HepG2 (cell line): ENCODE measurements around the gene TSPAN8. TPM values are rescaled to one million over a fixed set of nuclear protein-coding genes. Genes with fewer than 3 reads are reported as not detected.

Experiments
- BRCA1 ChIP-seq: sonication (generic); formaldehyde crosslinking; IDR thresholded peaks from 2 replicates; pipeline ENCODE4 v1.4.0; 2020; ENCODE audit warnings: missing genetic modification reagents
- EED ChIP-seq: sonication (generic); formaldehyde crosslinking; IDR thresholded peaks from 2 replicates; pipeline ENCODE4 v1.5.0; 2020; ENCODE audit warnings: mild to moderate bottlenecking, missing genetic modification reagents
- HINFP ChIP-seq: sonication (generic); formaldehyde crosslinking; IDR thresholded peaks from 2 replicates; pipeline ENCODE4 v1.4.0; 2020; ENCODE audit warnings: low read depth, mild to moderate bottlenecking, missing genetic modification reagents
- KDM5B ChIP-seq: sonication (generic); formaldehyde crosslinking; IDR thresholded peaks from 2 replicates; pipeline ENCODE4 v1.4.0; 2020; ENCODE audit warnings: missing genetic modification reagents, mild to moderate bottlenecking, borderline replicate concordance
- NFE2L2 ChIP-seq: fragments of 150-350 bp; IDR thresholded peaks from 2 replicates; pipeline ENCODE4 v1.6.1; 2014; ENCODE audit warnings: low read length
- ZC3H4 ChIP-seq: sonication (generic); formaldehyde crosslinking; IDR thresholded peaks from 2 replicates; pipeline ENCODE4 v1.4.0; 2020; ENCODE audit warnings: missing genetic modification reagents, borderline replicate concordance
- ZNF124 ChIP-seq: sonication (generic); formaldehyde crosslinking; IDR thresholded peaks from 2 replicates; pipeline ENCODE4 v1.4.0; 2020; ENCODE audit warnings: missing genetic modification reagents
- ZNF24 ChIP-seq: fragments of 450-650 bp; IDR thresholded peaks from 2 replicates; pipeline ENCODE4 v1.6.1; 2017; ENCODE audit warnings: antibody characterized with exemption, mild to moderate bottlenecking
- ZNF274 ChIP-seq: sonication (generic); formaldehyde crosslinking; IDR thresholded peaks from 2 replicates; pipeline ENCODE4 v1.5.1; 2020; ENCODE audit warnings: mild to moderate bottlenecking, missing genetic modification reagents
- ZNF781 ChIP-seq: sonication (generic); formaldehyde crosslinking; IDR thresholded peaks from 2 replicates; pipeline ENCODE4 v1.5.1; 2020; ENCODE audit warnings: borderline replicate concordance, mild to moderate bottlenecking, missing genetic modification reagents; ENCODE audit errors: not compliant biosample characterization
- ZNF800 ChIP-seq: sonication (generic); formaldehyde crosslinking; IDR thresholded peaks from 2 replicates; pipeline ENCODE4 v1.4.0; 2020; ENCODE audit warnings: missing genetic modification reagents
- ZNF879 ChIP-seq: sonication (generic); formaldehyde crosslinking; IDR thresholded peaks from 2 replicates; pipeline ENCODE4 v1.8.1; 2023; ENCODE audit warnings: missing genetic modification reagents
- polyA plus RNA-seq, 8 experiments: library from polyadenylated mRNA; depleted of rRNA in 3 of 8; stranded (reverse) in 7 of 8; unstranded in 1 of 8; fragments of >200 nt; fragmentation: Illumina TruSeq in 4 of 8; extraction: Trizol in 4 of 8; gene quantifications; 2 replicates each; pipeline versions ENCODE4 v1.2.1 to v1.2.3, GENCODE V29; 2011 to 2016; ENCODE audit warnings: low read depth in 4 of 8, missing spikeins in 1 of 8, mixed read lengths in 1 of 8; ENCODE audit not compliant: insufficient read depth in 1 of 8
- total RNA-seq, 5 experiments: library from RNA; depleted of rRNA; stranded (reverse); fragments of >200 nt; fragmentation: Illumina TruSeq; extraction: Trizol; gene quantifications; 2 replicates each; pipeline ENCODE4 v1.2.3, GENCODE V29; 2016; ENCODE audit warnings: low read depth in 1 of 5
- TF ChIP-seq, protein P1 (sequence below): IDR thresholded peaks from 2 replicates; pipeline ENCODE4 v1.6.1; 2012; ENCODE audit warnings: low read length, improper control_type of control experiment
- TF ChIP-seq, protein P2 (sequence below): sonication (generic); formaldehyde crosslinking; IDR thresholded peaks from 2 replicates; pipeline ENCODE4 v1.9.0; 2021; ENCODE audit warnings: missing genetic modification reagents, borderline replicate concordance
- TF ChIP-seq, protein P3 (sequence below): sonication (generic); formaldehyde crosslinking; IDR thresholded peaks from 2 replicates; pipeline ENCODE4 v1.4.0; 2020; ENCODE audit warnings: mild to moderate bottlenecking, missing genetic modification reagents, borderline replicate concordance

TSPAN8 gene
- total and polyA plus RNA-seq, 2 of the 13 experiments (the other 11 are each of a cell fraction or from before 2014, with no cell fraction given), result 3.4 to 3.9 TPM

GRCh38 chr12:71162832-71163763 is 5.3 kb upstream of the TSPAN8 start (continued):
- TF ChIP-seq, protein P1, sequence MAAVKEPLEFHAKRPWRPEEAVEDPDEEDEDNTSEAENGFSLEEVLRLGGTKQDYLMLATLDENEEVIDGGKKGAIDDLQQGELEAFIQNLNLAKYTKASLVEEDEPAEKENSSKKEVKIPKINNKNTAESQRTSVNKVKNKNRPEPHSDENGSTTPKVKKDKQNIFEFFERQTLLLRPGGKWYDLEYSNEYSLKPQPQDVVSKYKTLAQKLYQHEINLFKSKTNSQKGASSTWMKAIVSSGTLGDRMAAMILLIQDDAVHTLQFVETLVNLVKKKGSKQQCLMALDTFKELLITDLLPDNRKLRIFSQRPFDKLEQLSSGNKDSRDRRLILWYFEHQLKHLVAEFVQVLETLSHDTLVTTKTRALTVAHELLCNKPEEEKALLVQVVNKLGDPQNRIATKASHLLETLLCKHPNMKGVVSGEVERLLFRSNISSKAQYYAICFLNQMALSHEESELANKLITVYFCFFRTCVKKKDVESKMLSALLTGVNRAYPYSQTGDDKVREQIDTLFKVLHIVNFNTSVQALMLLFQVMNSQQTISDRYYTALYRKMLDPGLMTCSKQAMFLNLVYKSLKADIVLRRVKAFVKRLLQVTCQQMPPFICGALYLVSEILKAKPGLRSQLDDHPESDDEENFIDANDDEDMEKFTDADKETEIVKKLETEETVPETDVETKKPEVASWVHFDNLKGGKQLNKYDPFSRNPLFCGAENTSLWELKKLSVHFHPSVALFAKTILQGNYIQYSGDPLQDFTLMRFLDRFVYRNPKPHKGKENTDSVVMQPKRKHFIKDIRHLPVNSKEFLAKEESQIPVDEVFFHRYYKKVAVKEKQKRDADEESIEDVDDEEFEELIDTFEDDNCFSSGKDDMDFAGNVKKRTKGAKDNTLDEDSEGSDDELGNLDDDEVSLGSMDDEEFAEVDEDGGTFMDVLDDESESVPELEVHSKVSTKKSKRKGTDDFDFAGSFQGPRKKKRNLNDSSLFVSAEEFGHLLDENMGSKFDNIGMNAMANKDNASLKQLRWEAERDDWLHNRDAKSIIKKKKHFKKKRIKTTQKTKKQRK, result no peak
- TF ChIP-seq HINFP (CRISPR knock-in tag), result no peak
- no peak for TF ChIP-seq ZNF274 (CRISPR knock-in tag)
- TF ChIP-seq, protein P2, sequence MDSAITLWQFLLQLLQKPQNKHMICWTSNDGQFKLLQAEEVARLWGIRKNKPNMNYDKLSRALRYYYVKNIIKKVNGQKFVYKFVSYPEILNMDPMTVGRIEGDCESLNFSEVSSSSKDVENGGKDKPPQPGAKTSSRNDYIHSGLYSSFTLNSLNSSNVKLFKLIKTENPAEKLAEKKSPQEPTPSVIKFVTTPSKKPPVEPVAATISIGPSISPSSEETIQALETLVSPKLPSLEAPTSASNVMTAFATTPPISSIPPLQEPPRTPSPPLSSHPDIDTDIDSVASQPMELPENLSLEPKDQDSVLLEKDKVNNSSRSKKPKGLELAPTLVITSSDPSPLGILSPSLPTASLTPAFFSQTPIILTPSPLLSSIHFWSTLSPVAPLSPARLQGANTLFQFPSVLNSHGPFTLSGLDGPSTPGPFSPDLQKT, result no peak
- no peak for TF ChIP-seq BRCA1 (CRISPR knock-in tag)
- no peak for TF ChIP-seq NFE2L2
- no peak for TF ChIP-seq ZC3H4 (CRISPR knock-in tag)
- no peak for TF ChIP-seq EED (CRISPR knock-in tag)
- 0 out of 2 replicates have a peak, but pooled peaks have one; percentile 17 for TF ChIP-seq ZNF800
- peak; percentile 55; the same call in 1 of the 2 replicates for TF ChIP-seq ZNF124
- no peak for TF ChIP-seq ZNF879 (CRISPR knock-in tag)
- no peak for TF ChIP-seq ZNF781 (CRISPR knock-in tag)
- peak; percentile 40; the same call in 1 of the 2 replicates for TF ChIP-seq ZNF24
- TF ChIP-seq KDM5B (CRISPR knock-in tag), result no peak
- TF ChIP-seq, protein P3, sequence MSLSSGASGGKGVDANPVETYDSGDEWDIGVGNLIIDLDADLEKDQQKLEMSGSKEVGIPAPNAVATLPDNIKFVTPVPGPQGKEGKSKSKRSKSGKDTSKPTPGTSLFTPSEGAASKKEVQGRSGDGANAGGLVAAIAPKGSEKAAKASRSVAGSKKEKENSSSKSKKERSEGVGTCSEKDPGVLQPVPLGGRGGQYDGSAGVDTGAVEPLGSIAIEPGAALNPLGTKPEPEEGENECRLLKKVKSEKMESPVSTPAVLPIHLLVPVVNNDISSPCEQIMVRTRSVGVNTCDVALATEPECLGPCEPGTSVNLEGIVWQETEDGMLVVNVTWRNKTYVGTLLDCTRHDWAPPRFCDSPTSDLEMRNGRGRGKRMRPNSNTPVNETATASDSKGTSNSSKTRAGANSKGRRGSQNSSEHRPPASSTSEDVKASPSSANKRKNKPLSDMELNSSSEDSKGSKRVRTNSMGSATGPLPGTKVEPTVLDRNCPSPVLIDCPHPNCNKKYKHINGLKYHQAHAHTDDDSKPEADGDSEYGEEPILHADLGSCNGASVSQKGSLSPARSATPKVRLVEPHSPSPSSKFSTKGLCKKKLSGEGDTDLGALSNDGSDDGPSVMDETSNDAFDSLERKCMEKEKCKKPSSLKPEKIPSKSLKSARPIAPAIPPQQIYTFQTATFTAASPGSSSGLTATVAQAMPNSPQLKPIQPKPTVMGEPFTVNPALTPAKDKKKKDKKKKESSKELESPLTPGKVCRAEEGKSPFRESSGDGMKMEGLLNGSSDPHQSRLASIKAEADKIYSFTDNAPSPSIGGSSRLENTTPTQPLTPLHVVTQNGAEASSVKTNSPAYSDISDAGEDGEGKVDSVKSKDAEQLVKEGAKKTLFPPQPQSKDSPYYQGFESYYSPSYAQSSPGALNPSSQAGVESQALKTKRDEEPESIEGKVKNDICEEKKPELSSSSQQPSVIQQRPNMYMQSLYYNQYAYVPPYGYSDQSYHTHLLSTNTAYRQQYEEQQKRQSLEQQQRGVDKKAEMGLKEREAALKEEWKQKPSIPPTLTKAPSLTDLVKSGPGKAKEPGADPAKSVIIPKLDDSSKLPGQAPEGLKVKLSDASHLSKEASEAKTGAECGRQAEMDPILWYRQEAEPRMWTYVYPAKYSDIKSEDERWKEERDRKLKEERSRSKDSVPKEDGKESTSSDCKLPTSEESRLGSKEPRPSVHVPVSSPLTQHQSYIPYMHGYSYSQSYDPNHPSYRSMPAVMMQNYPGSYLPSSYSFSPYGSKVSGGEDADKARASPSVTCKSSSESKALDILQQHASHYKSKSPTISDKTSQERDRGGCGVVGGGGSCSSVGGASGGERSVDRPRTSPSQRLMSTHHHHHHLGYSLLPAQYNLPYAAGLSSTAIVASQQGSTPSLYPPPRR (CRISPR knock-in tag), result peak; percentile 84
